Natural killer cell (primary cell): ENCODE results near the gene NRCAM. TPM values are rescaled to one million over a fixed set of nuclear protein-coding genes. Genes with fewer than 3 reads are reported as not detected.
"Not testable (repeated sequence)": the region's sequence is repeated elsewhere in the genome, so short reads cannot be mapped to it uniquely, and the experiment has no call there.

Experiments
- ATAC-seq, 3 donors: fragments of 150-1000 bp in 2 of 3; fragments of 200-7000 bp in 1 of 3; cut with Tn5 transposase; 1 replicate in 1 of 3; 2 replicates in 2 of 3; pipeline ENCODE4 v1.10.0; 2021; ENCODE audit warnings: mild to moderate bottlenecking in 2 of 3, moderate library complexity in 2 of 3
- DNase-seq, 2 donors: peaks; one replicate each; pipeline versions ENCODE4 v3.0.0 to v3.0.0-alpha.2; 2013 to 2021; ENCODE audit warnings: mixed read lengths in 1 of 2
- H3K27ac ChIP-seq: one replicate; pipeline ENCODE4 v1.5.1; 2013; ENCODE audit warnings: mild to moderate bottlenecking, low read length
- H3K27me3 ChIP-seq: one replicate; pipeline ENCODE4 v1.6.1; 2013; ENCODE audit warnings: low read length; ENCODE audit not compliant: control insufficient read depth, insufficient read depth
- H3K36me3 ChIP-seq: one replicate; pipeline ENCODE4 v1.6.1; 2013; ENCODE audit warnings: low read length; ENCODE audit not compliant: control insufficient read depth, insufficient read depth
- H3K4me1 ChIP-seq: one replicate; pipeline ENCODE4 v1.6.1; 2013; ENCODE audit warnings: low read length; ENCODE audit not compliant: control insufficient read depth, insufficient read depth
- H3K4me3 ChIP-seq: one replicate; pipeline ENCODE4 v1.5.1; 2013; ENCODE audit warnings: low read length
- H3K9me3 ChIP-seq: one replicate; pipeline ENCODE4 v1.6.1; 2013; ENCODE audit warnings: low read length; ENCODE audit not compliant: control insufficient read depth, insufficient read depth
- H3K27ac Mint-ChIP-seq, 2 donors: one replicate each; pipeline ENCODE4 v1.8.0; 2022; ENCODE audit warnings: mild to moderate bottlenecking in 2 of 2, mixed read lengths in 2 of 2, moderate library complexity in 1 of 2
- H3K27me3 Mint-ChIP-seq, 2 donors: one replicate each; pipeline ENCODE4 v1.8.0; 2022; ENCODE audit warnings: low read depth in 2 of 2, mixed read lengths in 2 of 2
- H3K36me3 Mint-ChIP-seq: one replicate; pipeline ENCODE4 v1.8.0; 2022; ENCODE audit warnings: mixed read lengths
- H3K4me1 Mint-ChIP-seq, 2 donors: one replicate each; pipeline ENCODE4 v1.8.0; 2022; ENCODE audit warnings: mixed read lengths in 2 of 2
- H3K4me3 Mint-ChIP-seq: one replicate; pipeline ENCODE4 v1.8.0; 2022; ENCODE audit warnings: mild to moderate bottlenecking, moderate library complexity, mixed read lengths
- H3K9me3 Mint-ChIP-seq, 2 donors: one replicate each; pipeline ENCODE4 v1.8.0; 2022; ENCODE audit warnings: mixed read lengths in 2 of 2
- WGBS: methylation state at CpG from one replicate; pipeline ENCODE4 v1.1.7; 2013; ENCODE audit warnings: missing lambda C conversion rate; ENCODE audit not compliant: insufficient coverage; 5-methylcytosine and 5-hydroxymethylcytosine counted together
- intact Hi-C: fragments of 100-400 bp; cut with micrococcal nuclease; formaldehyde crosslinking; loops from one replicate; pipeline ENCODE4 v1.14.2; 2022
- total RNA-seq, 4 donors: library from RNA; stranded (reverse); fragments of 120-200 nt in 1 of 4; gene quantifications; one replicate each; pipeline versions ENCODE4 v1.2.3 to v1.2.4, GENCODE V29; 2013 to 2022
- TF ChIP-seq, protein P1 (sequence below): fragments of 200-600 bp; IDR thresholded peaks from one replicate; pipeline ENCODE4 v1.8.0; 2022; ENCODE audit warnings: antibody characterized with exemption

NRCAM gene
- total RNA-seq, 3 donors from 2014 or later (not counting 1 experiment from before 2014, with no cell fraction given) = 0.27 to 0.95 (median 0.52) TPM

DNA sequence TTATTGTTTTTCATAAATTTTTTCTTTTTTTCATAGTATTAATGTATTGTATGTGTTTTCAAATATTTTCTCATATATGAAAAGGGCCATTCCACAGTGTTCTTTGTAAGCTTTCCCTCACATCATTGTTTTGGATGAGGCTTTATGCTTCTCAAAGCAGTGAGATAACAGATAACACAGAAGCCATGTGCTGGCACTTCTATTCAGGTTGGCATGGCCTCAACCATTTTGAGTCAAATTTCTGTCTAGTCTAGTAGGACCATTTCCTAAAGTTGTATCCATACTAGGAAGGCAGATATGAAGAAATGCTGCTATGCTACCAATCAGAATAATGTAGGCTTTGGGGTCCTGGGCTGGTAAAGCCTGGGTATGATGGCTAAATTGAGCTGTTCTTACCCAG, 190.2 kb downstream of the NRCAM start:
- Mint-ChIP-seq H3K4me1 (no peaks in the 10 kb centered on the region), H3K36me3 (no peaks in the 10 kb centered on the region), H3K27ac (no peak overlapping the region), H3K9me3 (no peaks in the 10 kb centered on the region), H3K27me3 (no peaks in the 10 kb centered on the region), H3K4me3 (no peak overlapping the region)
- Histone ChIP-seq H3K36me3 (no peaks in the 10 kb centered on the region), H3K4me1 (no peaks in the 10 kb centered on the region), H3K27ac (no peak overlapping the region), H3K9me3 (no peaks in the 10 kb centered on the region), H3K4me3 (no peak overlapping the region), H3K27me3 (no peaks in the 10 kb centered on the region)
- intact Hi-C loops = no loop called here
- DNase-seq (no peak), ATAC-seq (no peak)
- TF ChIP-seq, protein P1, sequence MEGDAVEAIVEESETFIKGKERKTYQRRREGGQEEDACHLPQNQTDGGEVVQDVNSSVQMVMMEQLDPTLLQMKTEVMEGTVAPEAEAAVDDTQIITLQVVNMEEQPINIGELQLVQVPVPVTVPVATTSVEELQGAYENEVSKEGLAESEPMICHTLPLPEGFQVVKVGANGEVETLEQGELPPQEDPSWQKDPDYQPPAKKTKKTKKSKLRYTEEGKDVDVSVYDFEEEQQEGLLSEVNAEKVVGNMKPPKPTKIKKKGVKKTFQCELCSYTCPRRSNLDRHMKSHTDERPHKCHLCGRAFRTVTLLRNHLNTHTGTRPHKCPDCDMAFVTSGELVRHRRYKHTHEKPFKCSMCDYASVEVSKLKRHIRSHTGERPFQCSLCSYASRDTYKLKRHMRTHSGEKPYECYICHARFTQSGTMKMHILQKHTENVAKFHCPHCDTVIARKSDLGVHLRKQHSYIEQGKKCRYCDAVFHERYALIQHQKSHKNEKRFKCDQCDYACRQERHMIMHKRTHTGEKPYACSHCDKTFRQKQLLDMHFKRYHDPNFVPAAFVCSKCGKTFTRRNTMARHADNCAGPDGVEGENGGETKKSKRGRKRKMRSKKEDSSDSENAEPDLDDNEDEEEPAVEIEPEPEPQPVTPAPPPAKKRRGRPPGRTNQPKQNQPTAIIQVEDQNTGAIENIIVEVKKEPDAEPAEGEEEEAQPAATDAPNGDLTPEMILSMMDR = no peak

DNA sequence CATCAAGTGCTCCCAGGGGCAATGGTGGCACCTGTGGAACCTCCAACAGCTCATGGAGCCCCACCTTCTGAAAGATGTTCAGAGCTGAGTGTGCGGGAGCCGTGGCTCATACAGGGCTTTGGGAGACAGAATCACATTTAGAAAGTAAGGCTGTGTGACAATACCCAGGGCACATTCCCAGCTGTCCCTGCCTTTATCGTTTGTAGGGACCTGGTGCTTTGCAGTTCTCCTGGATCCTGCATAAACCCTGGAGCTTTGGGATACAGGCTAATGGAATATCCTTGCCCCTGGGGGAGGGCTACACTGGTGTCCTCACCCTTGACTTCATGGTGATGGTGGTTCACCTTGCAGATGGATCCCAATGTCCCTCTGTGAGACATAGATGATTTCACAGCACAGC, 191.2 kb downstream of the NRCAM start:
- Mint-ChIP-seq H3K4me1 (no peaks in the 10 kb centered on the region), H3K4me3 (no peak overlapping the region), H3K36me3 (no peaks in the 10 kb centered on the region), H3K27ac (no peak overlapping the region), H3K9me3 (no peaks in the 10 kb centered on the region), H3K27me3 (no peaks in the 10 kb centered on the region)
- Histone ChIP-seq H3K27ac (no peak overlapping the region), H3K4me3 (no peak overlapping the region), H3K36me3 (no peaks in the 10 kb centered on the region), H3K4me1 (no peaks in the 10 kb centered on the region), H3K27me3 (no peaks in the 10 kb centered on the region), H3K9me3 (no peaks in the 10 kb centered on the region)
- intact Hi-C loops = no loop called here
- WGBS = 83% methylated on average over 3 of the region's 3 CpGs
- ATAC-seq = no peak
- TF ChIP-seq, protein P1 = no peak
- DNase-seq = no peak

DNA sequence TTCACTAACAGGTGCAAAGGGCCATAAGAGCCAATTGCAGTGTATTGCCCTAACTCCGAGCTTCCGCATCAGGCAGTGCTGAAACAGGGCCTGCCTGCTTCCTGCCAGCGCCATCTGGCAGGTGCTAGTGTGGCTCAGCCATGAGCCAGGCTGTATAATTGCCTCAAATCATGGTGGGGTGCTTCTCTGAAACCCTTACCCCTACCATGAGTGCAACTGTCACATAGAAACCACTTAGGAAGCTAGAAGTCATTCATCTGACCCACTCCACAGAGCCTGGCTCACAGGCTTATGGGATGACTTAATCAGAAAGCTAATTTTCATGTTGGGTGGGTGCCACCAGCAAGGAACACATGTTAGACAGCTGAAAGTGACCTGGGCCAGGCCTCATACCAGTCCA, 192.8 kb downstream of the NRCAM start:
- DNase-seq (no peak), ATAC-seq (no peak)
- no peak overlapping the region for H3K4me3 ChIP-seq
- 69% methylated on average over 3 of the region's 3 CpGs for WGBS
- intact Hi-C loops = no loop called here
- H3K36me3 ChIP-seq = no peaks in the 10 kb centered on the region
- Mint-ChIP-seq H3K36me3 (no peaks in the 10 kb centered on the region), H3K4me1 (no peaks in the 10 kb centered on the region), H3K27me3 (peaks cover 0 to 3% of the 10 kb centered on the region in 2 donors), H3K4me3 (no peak overlapping the region), H3K27ac (no peak overlapping the region), H3K9me3 (peaks cover 3 to 5% of the 10 kb centered on the region in 2 donors)
- H3K27me3 ChIP-seq = no peaks in the 10 kb centered on the region
- no peak overlapping the region for H3K27ac ChIP-seq
- TF ChIP-seq, protein P1 = no peak
- no peaks in the 10 kb centered on the region for H3K4me1 ChIP-seq
- no peaks in the 10 kb centered on the region for H3K9me3 ChIP-seq

DNA sequence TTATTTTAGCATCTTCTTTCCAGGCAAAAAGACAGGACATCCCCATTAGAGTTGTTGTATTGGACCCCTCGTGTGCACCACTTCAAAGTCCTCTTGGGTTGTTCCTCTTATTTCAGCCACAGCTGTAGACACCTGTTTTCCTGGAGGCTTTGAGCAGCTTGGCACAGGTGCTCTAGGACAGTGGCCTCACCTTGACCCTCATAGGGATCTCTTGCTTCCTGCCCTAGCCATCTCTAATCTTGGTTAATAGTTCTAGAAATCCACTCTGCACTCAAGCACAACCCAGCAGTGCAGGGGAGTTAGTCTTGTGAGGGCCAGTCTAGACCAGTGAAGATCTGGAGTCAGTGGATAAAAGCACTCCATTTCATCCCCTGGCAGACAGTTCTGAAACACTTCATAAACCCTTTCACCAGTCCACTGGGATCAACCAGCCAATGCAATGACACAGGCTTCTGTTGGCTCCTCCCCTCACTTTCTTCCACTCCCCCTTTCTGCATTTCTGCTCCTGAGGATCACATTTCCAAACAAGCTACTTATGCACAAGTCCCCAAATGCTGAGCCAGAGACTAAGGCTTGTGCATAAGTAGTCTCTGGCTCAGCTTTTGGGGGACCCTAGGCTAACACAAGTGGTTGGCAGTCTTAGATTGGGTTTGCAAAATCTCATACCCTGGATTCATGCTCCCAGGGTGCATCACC, 194.5 kb downstream of the NRCAM start:
- Mint-ChIP-seq H3K36me3 (no peaks in the 10 kb centered on the region), H3K9me3 (peaks cover 3 to 5% of the 10 kb centered on the region in 2 donors), H3K4me1 (no peaks in the 10 kb centered on the region), H3K27ac (no peak overlapping the region), H3K4me3 (no peak overlapping the region), H3K27me3 (peaks cover 0 to 3% of the 10 kb centered on the region in 2 donors)
- Histone ChIP-seq H3K36me3 (no peaks in the 10 kb centered on the region), H3K9me3 (no peaks in the 10 kb centered on the region), H3K4me3 (no peak overlapping the region), H3K27ac (no peak overlapping the region), H3K4me1 (no peaks in the 10 kb centered on the region), H3K27me3 (no peaks in the 10 kb centered on the region)
- no peak for DNase-seq
- TF ChIP-seq, protein P1 = no peak
- no peak for ATAC-seq
- WGBS = 73% methylated on average over 1 of the region's 1 CpG
- intact Hi-C loops = no loop called here

DNA sequence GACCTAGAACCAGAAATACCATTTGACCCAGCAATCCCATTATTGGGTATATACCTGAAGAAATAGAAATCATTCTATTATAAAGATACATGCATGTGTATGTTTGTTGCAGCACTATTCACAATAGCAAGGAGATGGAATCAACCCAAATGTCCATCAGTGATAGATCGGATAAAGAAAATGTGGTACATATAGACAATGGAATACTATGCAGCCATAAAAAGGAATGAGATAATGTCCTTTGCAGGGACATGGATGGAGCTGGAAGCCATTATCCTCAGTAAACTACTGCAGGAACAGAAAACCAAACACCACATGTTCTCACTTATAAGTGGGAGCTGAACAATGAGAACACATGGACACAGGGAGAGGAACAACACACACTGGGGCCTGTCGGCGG, 196.8 kb downstream of the NRCAM start:
- ATAC-seq, H3K27ac ChIP-seq, H3K9me3 Mint-ChIP-seq, H3K4me1 Mint-ChIP-seq, H3K27ac Mint-ChIP-seq, intact Hi-C loops, H3K27me3 ChIP-seq, H3K36me3 Mint-ChIP-seq, H3K36me3 ChIP-seq, H3K4me3 ChIP-seq, DNase-seq, H3K4me3 Mint-ChIP-seq, H3K27me3 Mint-ChIP-seq, H3K4me1 ChIP-seq, H3K9me3 ChIP-seq: not testable (repeated sequence)
- 100% methylated on average over 3 of the region's 3 CpGs for WGBS
